KBM-7 (cell line): ENCODE data around the gene CUBN.
A peak's percentile ranks its signal among the peaks of the same experiment; 100 is the strongest.

ENCODE experiments used
- DNase-seq: peaks from one replicate; pipeline ENCODE4 v3.0.0-alpha.2; 2015
- in situ Hi-C: fragments of 300-500 bp; cut with MboI; formaldehyde crosslinking; loops from 2 replicates; pipeline ENCODE4 v1.14.3; 2020; ENCODE audit warnings: low sequenced_read_pairs, low pct_unique_long_range_greater_than_20kb, mixed read lengths

Gene CUBN

GRCh38 chr10:16794005-16794404 is 335.6 kb downstream of the CUBN start:
- in situ Hi-C loops = no loop called here
- no peak for DNase-seq

DNA sequence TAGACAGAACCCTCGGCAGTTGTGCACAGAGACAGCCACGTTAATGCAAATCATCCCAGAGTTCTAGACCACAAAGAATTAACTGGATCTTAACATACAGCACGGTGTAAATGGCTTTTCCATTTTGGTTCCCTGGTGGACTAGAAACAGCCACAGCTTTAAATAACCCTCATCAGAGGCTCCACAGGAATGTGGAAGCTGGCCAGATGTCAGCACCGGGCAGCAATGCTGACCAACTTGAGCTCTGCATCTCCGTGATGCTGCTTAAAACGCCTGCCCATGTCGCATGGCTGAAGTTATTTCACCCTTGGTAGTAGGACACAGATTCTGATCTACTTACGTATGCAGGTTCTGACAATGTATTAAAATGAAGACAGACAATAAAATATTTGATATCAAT is 336.9 kb downstream of the CUBN start:
- in situ Hi-C loops = no loop called here
- DNase-seq = no peak

GRCh38 chr10:16789765-16790164 is 339.8 kb downstream of the CUBN start:
- no peak for DNase-seq
- in situ Hi-C loops = no loop called here

DNA sequence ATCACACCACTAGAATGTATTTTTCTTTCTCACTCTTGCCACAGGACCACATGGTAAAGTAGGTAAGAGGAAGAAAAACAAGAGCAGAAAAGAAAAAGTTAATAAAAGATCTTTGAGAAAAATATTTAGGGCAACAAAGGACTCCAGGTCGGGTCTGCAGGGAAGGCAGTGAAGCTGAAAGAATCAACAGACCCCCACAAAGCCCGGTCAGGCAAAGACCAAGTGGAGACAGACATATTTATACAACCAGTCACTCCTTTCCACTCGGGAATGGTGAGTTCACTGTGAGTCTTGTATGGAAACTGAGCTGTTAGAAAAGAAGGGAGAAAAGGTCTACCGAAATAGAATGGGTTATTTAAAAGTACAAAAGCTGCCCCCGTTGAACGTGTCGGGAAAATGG is 340.4 kb downstream of the CUBN start:
- in situ Hi-C loops = no loop called here
- no peak for DNase-seq

- in situ Hi-C loops = no loop called here
- no peak for DNase-seq
Observed at GRCh38 chr10:16788778-16789177, 340.8 kb downstream of the CUBN start.

DNA sequence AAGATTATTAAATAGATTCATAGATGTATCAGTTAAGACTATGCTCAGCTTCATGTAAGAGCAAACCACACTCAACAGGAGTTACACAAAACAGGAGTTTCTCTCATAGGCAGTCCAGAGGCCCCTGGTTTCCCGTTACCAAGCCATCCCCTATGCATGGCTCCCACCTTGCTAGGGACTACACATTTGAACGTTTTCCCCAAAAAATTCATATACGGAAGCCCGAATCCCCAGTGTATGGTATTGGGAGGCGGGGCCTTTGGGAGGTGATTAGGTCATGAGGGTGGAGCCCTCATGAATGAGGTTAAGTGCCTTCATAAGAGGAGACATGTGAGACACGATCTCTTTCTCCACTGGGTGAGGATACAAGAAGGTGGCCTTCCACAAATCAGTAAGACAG is 341.5 kb downstream of the CUBN start:
- in situ Hi-C loops = no loop called here
- DNase-seq = no peak

DNA sequence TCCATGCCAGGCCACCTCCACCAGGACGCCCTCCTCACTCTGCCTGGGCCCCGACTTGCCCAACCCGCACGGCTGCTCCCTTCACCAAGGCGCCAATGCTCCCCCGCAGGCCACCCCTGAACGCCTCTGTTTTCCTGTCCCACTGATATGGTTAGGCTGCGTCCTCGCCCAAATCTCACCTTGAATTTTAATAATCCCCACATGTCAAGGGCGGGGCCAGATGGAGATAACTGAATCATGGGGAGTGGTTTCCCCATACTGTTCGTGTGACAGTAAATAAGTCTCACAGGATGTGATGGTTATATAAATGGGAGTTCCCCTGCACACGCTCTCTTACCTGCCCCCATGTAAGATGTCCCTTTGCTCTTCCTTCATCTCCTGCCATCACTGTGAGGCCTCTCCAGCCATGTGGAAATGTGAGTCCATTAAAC is 342.2 kb downstream of the CUBN start:
- in situ Hi-C loops = no loop called here

GRCh38 chr10:16780338-16780880 is 349.2 kb downstream of the CUBN start:
- DNase-seq = no peak
- in situ Hi-C loops = no loop called here

More for the DNA sequence above, 342.2 kb downstream of the CUBN start:
- DNase-seq = no peak

DNA sequence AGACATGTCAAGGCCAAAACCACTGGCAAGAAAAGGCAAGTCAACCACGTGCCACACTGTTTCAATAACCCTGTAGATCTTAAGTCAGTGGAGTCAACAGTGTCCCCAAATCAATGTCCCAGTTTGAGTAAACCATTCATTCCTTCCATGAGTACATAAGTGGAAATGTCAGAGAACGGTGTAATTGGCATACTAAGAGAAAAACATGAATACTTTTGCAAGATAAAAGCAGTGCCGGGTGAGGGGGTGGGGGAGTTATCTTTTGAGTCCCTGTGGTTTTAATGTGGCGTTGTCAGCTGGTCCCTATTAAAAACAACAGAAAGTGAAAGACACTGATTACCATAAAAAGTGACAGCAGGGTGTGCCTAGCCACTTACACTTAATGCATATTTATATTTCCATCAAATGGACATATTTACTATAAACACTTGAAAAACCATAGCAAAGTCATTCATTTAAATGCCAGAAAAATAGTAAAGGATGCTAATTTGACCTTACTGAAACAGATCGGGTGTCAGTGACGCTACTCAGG is 350.2 kb downstream of the CUBN start:
- DNase-seq = no peak
- in situ Hi-C loops = no loop called here

- peak; percentile 77 for DNase-seq
- in situ Hi-C loops = no loop called here
Observed at GRCh38 chr10:16777473-16778370, 351.9 kb downstream of the CUBN start.

DNA sequence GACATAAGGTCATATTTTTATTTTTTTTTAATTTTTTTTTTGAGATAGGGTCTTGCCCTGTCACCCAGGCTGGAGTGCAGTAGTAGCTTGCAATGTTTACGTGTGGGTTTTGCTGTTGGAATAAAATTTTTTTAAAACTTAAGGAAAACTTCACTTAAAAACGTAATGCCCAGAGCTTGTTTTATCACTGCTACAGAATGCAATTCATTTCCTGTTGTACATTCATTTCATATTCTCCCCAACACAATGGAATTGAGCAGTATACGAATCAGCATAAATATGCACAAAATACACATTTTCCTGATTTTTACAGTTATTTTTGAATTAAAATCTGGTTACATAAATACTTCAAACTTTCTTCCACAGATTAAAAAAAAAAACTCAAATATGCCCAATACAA is 352.7 kb downstream of the CUBN start:
- in situ Hi-C loops = no loop called here
- no peak for DNase-seq
